Mucosa of descending colon (tissue), 3 donors: Measurements from ENCODE around the gene AGTRAP. TPM values are rescaled to one million over a fixed set of nuclear protein-coding genes. Genes with fewer than 3 reads are reported as not detected.

Experiments
- ATAC-seq: fragments of 200-7000 bp; cut with Tn5 transposase; one replicate; pipeline ENCODE4 v1.9.1; 2020; ENCODE audit warnings: mild to moderate bottlenecking, moderate library complexity
- DNase-seq, 3 donors: peaks; one replicate each; pipeline ENCODE4 v3.0.0-alpha.2; 2020
- H3K36me3 ChIP-seq: fragments of 200-600 bp; one replicate; pipeline ENCODE4 v1.8.0; 2021; ENCODE audit warnings: low read depth, mild to moderate bottlenecking
- H3K4me1 ChIP-seq: fragments of 200-600 bp; one replicate; pipeline ENCODE4 v1.8.0; 2021; ENCODE audit warnings: low read depth, mild to moderate bottlenecking
- H3K4me3 ChIP-seq: fragments of 200-600 bp; one replicate; pipeline ENCODE4 v1.8.0; 2021; ENCODE audit warnings: mild to moderate bottlenecking
- H3K9me3 ChIP-seq: fragments of 200-600 bp; one replicate; pipeline ENCODE4 v1.8.0; 2021; ENCODE audit warnings: mild to moderate bottlenecking
- intact Hi-C, 2 donors: fragments of 100-400 bp; cut with DNase I in 1 of 2; cut with micrococcal nuclease in 1 of 2; formaldehyde crosslinking; loops; one replicate each; pipeline versions ENCODE4 v1.11.0 to v1.11.1; 2022; cut with DNase I, micrococcal nuclease
- total RNA-seq, 3 donors: library from RNA; stranded (reverse); fragmentation: NEBNext Ultra II Directional in 2 of 3; extraction: Animal tissue kit (Norgen Biotek cat#: 25700) in 2 of 3; gene quantifications; one replicate each; pipeline versions ENCODE4 v1.2.1 to v1.2.4, GENCODE V29; 2021 to 2023
- TF ChIP-seq, protein P1 (sequence below): fragments of 200-600 bp; IDR thresholded peaks from one replicate; pipeline ENCODE4 v1.8.0; 2022; ENCODE audit warnings: antibody characterized with exemption, mild to moderate bottlenecking
- donor health status: DM: no; HTN: no; CAD: no; lungs with moderate emphysema.
- donor health status: DM: no; HTN: no; CAD: no.
- donor health status: DM: no; HTN: yes; CAD: no.

The AGTRAP gene
- total RNA-seq, 3 donors from 2014 or later, result 11.8 to 23.4 (median 22.6) TPM

DNA sequence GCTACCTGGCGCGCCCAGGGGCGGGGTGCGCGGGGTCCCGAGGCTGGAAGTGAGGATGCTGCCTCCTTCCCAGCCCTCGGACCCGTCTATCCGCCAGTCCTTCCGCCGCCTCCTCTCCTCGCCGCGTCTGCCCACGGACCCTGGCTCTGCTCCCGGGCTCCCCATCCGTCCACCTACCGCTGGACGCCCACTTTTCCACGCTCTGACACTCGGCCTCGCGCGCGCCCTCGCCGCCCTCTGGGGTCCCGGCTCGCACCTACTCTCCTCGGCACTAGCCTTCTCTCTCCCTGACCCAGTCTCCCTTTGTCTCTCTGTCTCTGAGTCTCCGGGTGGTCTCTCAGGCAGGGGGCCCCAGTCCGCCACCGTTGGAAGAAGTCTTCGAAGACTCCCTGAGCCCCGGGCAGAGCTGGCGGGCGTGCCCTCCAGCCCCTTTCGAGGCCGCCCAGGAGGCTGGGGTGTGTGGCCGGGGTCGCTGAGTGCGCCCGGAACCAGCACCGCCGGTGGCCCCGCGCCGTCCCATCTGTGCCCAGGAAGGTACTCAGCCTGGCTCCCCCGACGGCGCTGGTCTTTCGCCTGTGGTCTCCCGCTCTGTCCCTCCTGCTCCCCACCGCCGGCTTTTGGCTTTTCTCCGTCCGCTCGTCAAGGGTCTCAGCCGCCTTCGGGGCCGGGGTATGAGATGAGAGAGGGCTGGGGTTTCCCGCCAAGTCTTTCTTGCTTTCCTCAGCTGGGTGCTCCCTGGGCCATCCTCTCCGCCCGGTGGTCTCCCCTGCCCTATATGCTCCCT lies 43.8 kb upstream of the AGTRAP start:
- intact Hi-C loops, result no loop called here
- TF ChIP-seq, protein P1, sequence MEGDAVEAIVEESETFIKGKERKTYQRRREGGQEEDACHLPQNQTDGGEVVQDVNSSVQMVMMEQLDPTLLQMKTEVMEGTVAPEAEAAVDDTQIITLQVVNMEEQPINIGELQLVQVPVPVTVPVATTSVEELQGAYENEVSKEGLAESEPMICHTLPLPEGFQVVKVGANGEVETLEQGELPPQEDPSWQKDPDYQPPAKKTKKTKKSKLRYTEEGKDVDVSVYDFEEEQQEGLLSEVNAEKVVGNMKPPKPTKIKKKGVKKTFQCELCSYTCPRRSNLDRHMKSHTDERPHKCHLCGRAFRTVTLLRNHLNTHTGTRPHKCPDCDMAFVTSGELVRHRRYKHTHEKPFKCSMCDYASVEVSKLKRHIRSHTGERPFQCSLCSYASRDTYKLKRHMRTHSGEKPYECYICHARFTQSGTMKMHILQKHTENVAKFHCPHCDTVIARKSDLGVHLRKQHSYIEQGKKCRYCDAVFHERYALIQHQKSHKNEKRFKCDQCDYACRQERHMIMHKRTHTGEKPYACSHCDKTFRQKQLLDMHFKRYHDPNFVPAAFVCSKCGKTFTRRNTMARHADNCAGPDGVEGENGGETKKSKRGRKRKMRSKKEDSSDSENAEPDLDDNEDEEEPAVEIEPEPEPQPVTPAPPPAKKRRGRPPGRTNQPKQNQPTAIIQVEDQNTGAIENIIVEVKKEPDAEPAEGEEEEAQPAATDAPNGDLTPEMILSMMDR, result no peak

GRCh38 chr1:11693024-11693590 lies 42.8 kb upstream of the AGTRAP start:
- DNase-seq, result no peak
- Histone ChIP-seq H3K9me3 (no peaks in the 10 kb centered on the region), H3K4me3 (no peak overlapping the region), H3K4me1 (peaks cover 14% of the 10 kb centered on the region), H3K36me3 (no peaks in the 10 kb centered on the region)
- TF ChIP-seq, protein P1, result no peak
- peak; percentile 46 for ATAC-seq
- intact Hi-C loops, result no loop called here

More for the DNA sequence above, 43.8 kb upstream of the AGTRAP start:
- ATAC-seq, result no peak
- no peak overlapping the region for H3K4me3 ChIP-seq
- H3K9me3 ChIP-seq, result no peaks in the 10 kb centered on the region
- no peak for DNase-seq
- peaks cover 14% of the 10 kb centered on the region for H3K4me1 ChIP-seq
- no peaks in the 10 kb centered on the region for H3K36me3 ChIP-seq

DNA sequence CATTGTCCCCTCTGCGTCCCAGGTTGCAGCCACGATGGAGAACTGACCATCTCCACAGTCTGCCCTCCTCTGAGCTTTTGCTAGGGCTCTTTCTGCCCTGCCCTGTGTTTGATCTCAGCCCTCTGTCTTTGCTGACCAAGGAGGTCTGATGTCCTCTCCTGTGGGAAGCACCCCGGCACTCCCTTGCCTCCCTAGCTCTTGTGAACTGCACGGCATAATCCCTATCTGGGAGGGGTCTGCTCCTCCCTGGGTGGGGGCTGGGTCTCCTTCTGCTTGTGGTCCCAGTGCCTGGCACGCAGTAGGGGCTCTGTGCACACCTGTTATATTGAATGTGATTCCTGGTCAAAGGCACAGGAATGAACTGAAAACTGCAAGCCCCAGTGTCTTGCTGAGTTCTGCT lies 42.0 kb upstream of the AGTRAP start:
- Histone ChIP-seq H3K9me3 (no peaks in the 10 kb centered on the region), H3K4me1 (peaks cover 14% of the 10 kb centered on the region), H3K36me3 (no peaks in the 10 kb centered on the region), H3K4me3 (no peak overlapping the region)
- TF ChIP-seq, protein P1, result no peak
- DNase-seq, result no peak
- intact Hi-C loops, result no loop called here
- ATAC-seq, result no peak

GRCh38 chr1:11695861-11696260 lies 40.1 kb upstream of the AGTRAP start:
- no peak for ATAC-seq
- H3K9me3 ChIP-seq, result no peaks in the 10 kb centered on the region
- no peak for DNase-seq
- TF ChIP-seq, protein P1, result no peak
- no peaks in the 10 kb centered on the region for H3K36me3 ChIP-seq
- H3K4me1 ChIP-seq, result peaks cover 9% of the 10 kb centered on the region
- no peak overlapping the region for H3K4me3 ChIP-seq
- intact Hi-C loops, result no loop called here

GRCh38 chr1:11697188-11697892 lies 38.6 kb upstream of the AGTRAP start:
- TF ChIP-seq, protein P1, result no peak
- intact Hi-C loops, result no loop called here
- no peaks in the 10 kb centered on the region for H3K36me3 ChIP-seq
- no peaks in the 10 kb centered on the region for H3K4me1 ChIP-seq
- no peaks in the 10 kb centered on the region for H3K9me3 ChIP-seq
- no peak overlapping the region for H3K4me3 ChIP-seq
- no peak for ATAC-seq
- DNase-seq, result no peak
